Effector memory CD8-positive, alpha-beta T cell (primary cell): Measurements from ENCODE around the gene MT3.

Experiments
- ATAC-seq: fragments of 150-1000 bp; cut with Tn5 transposase; replicated peaks from 2 replicates; pipeline ENCODE4 v1.10.0; 2021; ENCODE audit warnings: mild to moderate bottlenecking, moderate library complexity
- DNase-seq, 3 experiments: peaks; one replicate each; pipeline ENCODE4 v3.0.0; 2021
- H3K27ac Mint-ChIP-seq, 2 donors: one replicate each; pipeline ENCODE4 v1.8.0; 2022; ENCODE audit warnings: mild to moderate bottlenecking in 2 of 2, mixed read lengths in 2 of 2, moderate library complexity in 2 of 2
- H3K27me3 Mint-ChIP-seq, 2 donors: one replicate each; pipeline ENCODE4 v1.8.0; 2022; ENCODE audit warnings: mixed read lengths in 2 of 2
- H3K36me3 Mint-ChIP-seq: one replicate; pipeline ENCODE4 v1.8.0; 2022; ENCODE audit warnings: mild to moderate bottlenecking, moderate library complexity, mixed read lengths; ENCODE audit not compliant: insufficient read depth
- H3K4me1 Mint-ChIP-seq, 2 donors: one replicate each; pipeline ENCODE4 v1.8.0; 2022; ENCODE audit warnings: low read depth in 2 of 2, mixed read lengths in 2 of 2
- H3K4me3 Mint-ChIP-seq, 2 donors: one replicate each; pipeline ENCODE4 v1.8.0; 2022; ENCODE audit warnings: mild to moderate bottlenecking in 2 of 2, mixed read lengths in 2 of 2, moderate library complexity in 2 of 2
- H3K9me3 Mint-ChIP-seq, 2 donors: one replicate each; pipeline ENCODE4 v1.8.0; 2022; ENCODE audit warnings: mixed read lengths in 2 of 2
- total RNA-seq, 9 experiments: gene quantifications; one replicate each; lab custom pipeline; 2026; lab: John Stamatoyannopoulos, UW

MT3 gene
- 0 to 0.13 (median 0) reads per million in 9 experiments for total RNA-seq

GRCh38 chr16:56589141-56590039 lies at the start of gene MT3:
MT3 (plus strand) TSS chr16:56589528; CDS start chr16:56589591, 63 bp downstream.
- peak within 1 kb of the TSS; percentile 80 to 85 for H3K4me3 Mint-ChIP-seq
- DNase-seq, result no peak
- ATAC-seq, result peak; percentile 66
- H3K36me3 Mint-ChIP-seq, result peaks cover 4% of the 10 kb centered on the region
- H3K9me3 Mint-ChIP-seq, result no peaks in the 10 kb centered on the region
- peaks cover 52 to 80% of the 10 kb centered on the region in 2 donors for H3K27me3 Mint-ChIP-seq
- no peak within 1 kb of the TSS for H3K27ac Mint-ChIP-seq
- peaks cover 14 to 15% of the 10 kb centered on the region in 2 donors for H3K4me1 Mint-ChIP-seq

GRCh38 chr16:56539656-56540055 lies 49.7 kb upstream of the MT3 start:
- H3K36me3 Mint-ChIP-seq, result no peaks in the 10 kb centered on the region
- ATAC-seq, result no peak
- no peaks in the 10 kb centered on the region for H3K4me1 Mint-ChIP-seq
- peaks cover 40 to 76% of the 10 kb centered on the region in 2 donors for H3K27me3 Mint-ChIP-seq
- DNase-seq, result no peak
- H3K9me3 Mint-ChIP-seq, result no peaks in the 10 kb centered on the region
- H3K4me3 Mint-ChIP-seq, result no peak overlapping the region
- no peak overlapping the region for H3K27ac Mint-ChIP-seq

- no peaks in the 10 kb centered on the region for H3K9me3 Mint-ChIP-seq
- DNase-seq (no peak), ATAC-seq (no peak)
- no peak overlapping the region for H3K27ac Mint-ChIP-seq
- H3K27me3 Mint-ChIP-seq, result peaks cover 25 to 53% of the 10 kb centered on the region in 2 donors
- H3K36me3 Mint-ChIP-seq, result no peaks in the 10 kb centered on the region
- H3K4me1 Mint-ChIP-seq, result peaks cover 0 to 2% of the 10 kb centered on the region in 2 donors
- no peak overlapping the region for H3K4me3 Mint-ChIP-seq
Measured at GRCh38 chr16:56542039-56542438, 47.3 kb upstream of the MT3 start.

- Mint-ChIP-seq H3K27ac (peak overlapping the region; percentile 15 to 62), H3K27me3 (peaks cover 5 to 11% of the 10 kb centered on the region in 2 donors)
- no peak for DNase-seq
Measured at GRCh38 chr16:56547120-56547948, 42.0 kb upstream of the MT3 start.

GRCh38 chr16:56547949-56548567 lies 41.3 kb upstream of the MT3 start:
- ATAC-seq (no peak), DNase-seq (no peak)
- H3K36me3 Mint-ChIP-seq, result no peaks in the 10 kb centered on the region
- peaks cover 5 to 16% of the 10 kb centered on the region in 2 donors for H3K4me1 Mint-ChIP-seq
- H3K9me3 Mint-ChIP-seq, result no peaks in the 10 kb centered on the region
- H3K4me3 Mint-ChIP-seq, result peak overlapping the region in 1 of 2 donors; percentile 57
- peaks cover 6 to 10% of the 10 kb centered on the region in 2 donors for H3K27me3 Mint-ChIP-seq
- H3K27ac Mint-ChIP-seq, result peak overlapping the region; percentile 15 to 62

More at GRCh38 chr16:56547120-56547948, 42.0 kb upstream of the MT3 start:
- ATAC-seq, result peak; percentile 40
- peak overlapping the region in 1 of 2 donors; percentile 40 for H3K4me3 Mint-ChIP-seq
- H3K36me3 Mint-ChIP-seq, result no peaks in the 10 kb centered on the region
- no peaks in the 10 kb centered on the region for H3K9me3 Mint-ChIP-seq
- peaks cover 5 to 16% of the 10 kb centered on the region in 2 donors for H3K4me1 Mint-ChIP-seq

GRCh38 chr16:56549161-56549560 lies 40.2 kb upstream of the MT3 start:
- Mint-ChIP-seq H3K4me1 (peaks cover 5 to 16% of the 10 kb centered on the region in 2 donors), H3K9me3 (no peaks in the 10 kb centered on the region), H3K27ac (no peak overlapping the region), H3K27me3 (peaks cover 18 to 21% of the 10 kb centered on the region in 2 donors), H3K36me3 (no peaks in the 10 kb centered on the region), H3K4me3 (no peak overlapping the region)
- ATAC-seq (no peak), DNase-seq (no peak)

- Mint-ChIP-seq H3K4me3 (no peak overlapping the region), H3K4me1 (peaks cover 5 to 16% of the 10 kb centered on the region in 2 donors), H3K27ac (no peak overlapping the region), H3K27me3 (peaks cover 25 to 28% of the 10 kb centered on the region in 2 donors), H3K36me3 (no peaks in the 10 kb centered on the region), H3K9me3 (no peaks in the 10 kb centered on the region)
- DNase-seq (no peak), ATAC-seq (no peak)
Measured at GRCh38 chr16:56549744-56550385, 39.5 kb upstream of the MT3 start.

- Mint-ChIP-seq H3K9me3 (no peaks in the 10 kb centered on the region), H3K4me1 (peaks cover 5 to 13% of the 10 kb centered on the region in 2 donors), H3K4me3 (no peak overlapping the region), H3K27me3 (peaks cover 35 to 41% of the 10 kb centered on the region in 2 donors), H3K36me3 (no peaks in the 10 kb centered on the region), H3K27ac (no peak overlapping the region)
- DNase-seq (no peak), ATAC-seq (no peak)
Measured at GRCh38 chr16:56551796-56552738, 37.3 kb upstream of the MT3 start.

GRCh38 chr16:56554441-56554840 lies 34.9 kb upstream of the MT3 start:
- Mint-ChIP-seq H3K27ac (no peak overlapping the region), H3K27me3 (peaks cover 55% of the 10 kb centered on the region in 2 donors), H3K4me3 (no peak overlapping the region), H3K4me1 (no peaks in the 10 kb centered on the region), H3K36me3 (no peaks in the 10 kb centered on the region), H3K9me3 (no peaks in the 10 kb centered on the region)
- ATAC-seq (no peak), DNase-seq (no peak)

GRCh38 chr16:56558024-56558747 lies 31.1 kb upstream of the MT3 start:
- no peaks in the 10 kb centered on the region for H3K9me3 Mint-ChIP-seq
- DNase-seq (no peak), ATAC-seq (no peak)
- no peaks in the 10 kb centered on the region for H3K4me1 Mint-ChIP-seq
- H3K27ac Mint-ChIP-seq, result no peak overlapping the region
- H3K36me3 Mint-ChIP-seq, result no peaks in the 10 kb centered on the region
- no peak overlapping the region for H3K4me3 Mint-ChIP-seq
- peaks cover 66% of the 10 kb centered on the region in 2 donors for H3K27me3 Mint-ChIP-seq

- H3K9me3 Mint-ChIP-seq, result no peaks in the 10 kb centered on the region
- no peak overlapping the region for H3K27ac Mint-ChIP-seq
- no peaks in the 10 kb centered on the region for H3K4me1 Mint-ChIP-seq
- no peak for ATAC-seq
- DNase-seq, result no peak
- no peak overlapping the region for H3K4me3 Mint-ChIP-seq
- H3K27me3 Mint-ChIP-seq, result peaks cover 56 to 57% of the 10 kb centered on the region in 2 donors
- no peaks in the 10 kb centered on the region for H3K36me3 Mint-ChIP-seq
Measured at GRCh38 chr16:56559109-56559508, 30.2 kb upstream of the MT3 start.
